NCI-H82 (cell line): ENCODE data around the gene RRP8.
A peak's percentile ranks its signal among the peaks of the same experiment; 100 is the strongest.

Source experiments
- DNase-seq: peaks from one replicate; lab custom pipeline; 2025; lab: John Stamatoyannopoulos, UW

The RRP8 gene

DNA sequence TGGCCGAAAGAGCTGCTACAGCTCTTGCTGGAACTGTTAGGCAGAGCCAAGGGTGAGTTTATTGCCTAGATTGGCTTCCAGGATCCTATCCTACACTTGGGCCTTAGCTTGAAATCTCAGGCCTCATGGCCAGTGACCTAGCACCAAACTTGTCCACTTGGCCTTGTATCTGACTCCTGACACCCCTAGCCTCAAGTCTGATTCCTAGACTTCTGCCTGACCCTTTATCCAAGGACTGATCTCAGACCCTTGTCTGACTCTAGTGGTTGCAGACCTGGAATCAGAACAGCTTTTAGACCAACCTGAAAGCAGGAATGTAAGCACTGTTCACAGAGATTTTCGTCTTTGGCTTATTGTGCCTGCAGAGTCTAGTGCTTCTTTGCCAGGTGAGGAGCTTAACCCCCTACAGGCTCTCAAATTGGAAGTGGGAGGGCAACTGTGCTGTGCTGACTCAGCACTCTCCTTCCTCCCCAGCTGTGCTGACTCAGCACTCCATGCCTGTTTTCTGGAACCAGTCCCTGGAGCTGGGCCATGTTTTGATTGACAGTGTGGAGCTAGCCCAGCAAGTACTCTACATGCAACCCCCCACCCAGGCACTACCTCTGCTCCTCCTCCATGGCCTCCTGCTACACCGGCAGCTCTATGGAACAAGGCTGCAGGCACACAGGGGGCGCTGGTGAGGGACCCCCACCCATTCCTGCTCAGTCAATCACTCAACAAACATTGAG, 35.1 kb downstream of the RRP8 start:
- peak; percentile 26 for DNase-seq

DNA sequence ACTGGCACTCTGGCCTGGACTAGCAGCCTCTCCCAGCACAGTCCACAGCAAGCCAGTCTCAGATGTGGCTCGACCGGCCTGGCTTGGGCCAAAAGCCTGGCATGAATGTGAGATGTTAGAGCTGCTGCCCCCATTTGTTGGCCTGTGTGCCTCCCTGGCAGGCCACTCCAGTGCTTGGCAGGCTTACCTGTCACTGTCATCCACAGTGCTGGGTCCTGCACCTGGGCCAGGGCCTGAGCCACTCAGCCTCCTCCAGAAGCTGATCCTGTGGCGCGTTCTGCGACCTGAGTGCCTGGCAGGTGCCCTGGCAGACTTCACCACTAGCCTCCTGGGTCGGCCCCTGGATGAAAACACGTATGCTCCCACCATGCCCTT, 36.1 kb downstream of the RRP8 start:
- no peak for DNase-seq

DNA sequence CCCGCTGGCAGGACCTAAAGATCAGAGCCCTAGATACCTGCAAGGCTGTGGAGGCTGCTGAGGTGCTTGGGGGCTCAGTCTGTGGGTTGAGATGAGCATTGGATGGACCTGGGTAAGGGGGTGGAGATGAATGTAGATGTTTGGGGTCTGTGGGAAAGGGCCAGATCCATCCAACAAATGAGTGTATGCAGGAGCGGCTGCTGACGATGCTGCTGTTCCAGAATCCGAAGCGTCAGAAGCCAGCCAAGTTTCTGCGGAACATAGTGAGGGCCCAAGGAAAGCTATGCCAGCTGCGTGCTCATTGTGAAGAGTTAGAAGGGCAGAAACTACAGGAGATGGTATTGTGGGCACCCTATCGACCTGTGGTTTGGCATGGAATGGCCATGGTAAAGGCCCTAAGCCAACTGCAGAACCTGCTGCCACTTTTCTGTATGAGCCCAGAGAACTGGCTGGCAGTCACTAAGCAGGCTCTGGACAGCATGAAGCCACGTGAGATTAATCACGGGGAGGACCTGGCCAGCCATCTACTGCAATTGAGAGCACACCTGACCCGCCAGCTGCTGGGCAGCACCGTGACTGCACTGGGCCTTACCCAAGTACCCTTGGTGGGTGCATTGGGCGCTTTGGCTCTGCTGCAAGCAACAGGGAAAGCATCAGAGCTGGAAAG, 36.6 kb downstream of the RRP8 start:
- DNase-seq = no peak

DNA sequence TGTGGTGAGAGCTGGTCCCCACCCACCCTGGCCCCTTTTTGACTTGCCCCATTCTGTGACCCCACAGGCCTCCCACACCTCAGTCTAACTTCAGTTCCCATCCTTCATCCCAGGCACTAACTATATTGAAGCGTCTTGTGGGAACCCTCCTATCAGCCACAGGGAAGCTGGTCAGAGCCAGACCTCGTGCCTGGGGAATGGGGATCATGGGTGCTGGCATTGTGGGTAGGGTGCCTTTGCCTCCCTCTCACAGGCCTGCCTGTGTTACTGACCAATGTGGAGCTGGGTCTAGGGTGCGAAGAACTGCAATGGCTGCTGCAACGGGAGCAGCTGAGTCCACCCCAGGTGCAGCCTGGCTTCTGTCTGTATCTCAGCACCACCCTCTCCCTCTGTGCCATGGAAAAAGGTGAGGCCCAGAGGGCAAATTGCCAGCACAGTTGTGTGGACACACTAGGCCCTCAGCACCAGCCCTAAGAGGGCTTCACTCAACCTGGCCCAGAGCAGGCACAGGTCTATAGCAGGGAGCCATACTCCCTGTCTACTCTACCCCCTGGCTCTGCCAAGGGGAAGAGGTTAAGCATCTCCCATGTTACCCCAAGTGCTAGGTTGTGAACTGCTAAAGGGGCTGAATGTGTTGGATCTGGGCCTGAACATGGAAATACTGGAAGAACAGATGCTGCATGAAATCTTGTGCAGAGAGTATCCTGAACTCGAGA, 37.3 kb downstream of the RRP8 start:
- DNase-seq = no peak

DNA sequence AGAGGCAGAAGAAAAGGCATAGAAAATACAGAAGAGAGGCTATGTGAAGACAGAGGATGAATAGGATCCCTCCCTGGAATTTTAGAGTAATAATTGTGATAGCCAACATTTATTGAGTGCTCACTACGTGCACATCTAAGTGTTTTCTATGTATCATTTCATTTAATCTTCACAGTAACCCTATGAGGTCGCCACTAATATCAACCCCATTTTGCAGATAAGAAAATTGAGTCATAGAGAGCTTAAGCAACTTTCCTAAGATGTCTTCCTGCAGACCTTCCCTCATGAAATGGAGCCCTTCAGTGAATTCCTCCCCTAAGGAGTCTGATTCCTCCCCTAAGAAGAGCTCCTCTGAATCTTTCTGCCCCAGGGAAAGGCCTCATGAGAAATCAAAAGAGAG, 38.1 kb downstream of the RRP8 start:
- DNase-seq = no peak

DNA sequence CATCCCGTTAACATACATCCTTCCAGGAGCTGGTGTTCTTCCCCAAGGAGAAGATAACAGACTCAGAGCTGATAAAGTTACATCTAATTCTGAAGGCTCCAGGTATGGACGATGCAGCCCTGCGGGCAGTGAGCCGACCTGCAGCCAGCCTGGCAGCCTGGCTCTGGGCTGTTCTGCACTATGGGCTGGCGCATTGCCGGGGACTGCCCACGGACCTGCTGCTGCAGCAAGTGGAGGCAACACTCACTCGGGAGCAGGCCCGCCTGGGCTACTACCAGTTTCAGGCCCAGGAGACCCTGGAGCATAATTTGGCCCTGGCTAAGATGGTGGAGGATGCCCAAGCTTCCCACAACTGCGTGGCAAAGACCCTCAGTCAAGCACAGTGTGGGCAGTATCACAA, 39.7 kb downstream of the RRP8 start:
- no peak for DNase-seq

DNA sequence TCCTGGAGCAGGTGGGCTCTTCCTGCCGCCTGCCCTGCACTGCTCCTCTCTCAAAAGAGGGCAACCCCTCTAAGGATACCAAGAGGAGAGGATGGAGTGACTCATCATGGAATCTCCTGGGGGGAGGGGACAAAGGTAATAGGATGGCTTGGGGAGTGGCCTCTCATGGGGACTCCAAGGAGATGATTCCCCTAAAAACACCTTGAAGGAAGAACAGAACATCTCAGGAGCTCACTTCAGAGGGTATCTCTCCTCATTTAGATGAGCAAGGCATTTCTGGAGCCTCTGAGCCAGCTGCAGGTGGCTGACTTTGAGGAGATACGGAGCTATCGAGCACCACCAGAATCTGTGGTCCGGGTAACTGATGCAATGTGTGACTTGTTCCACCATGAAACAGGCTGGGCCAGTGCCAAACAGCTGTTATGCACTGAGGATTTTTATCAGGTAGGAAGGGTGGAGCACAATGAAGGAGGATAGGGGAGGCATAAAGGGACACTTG, 40.2 kb downstream of the RRP8 start:
- DNase-seq = no peak

DNA sequence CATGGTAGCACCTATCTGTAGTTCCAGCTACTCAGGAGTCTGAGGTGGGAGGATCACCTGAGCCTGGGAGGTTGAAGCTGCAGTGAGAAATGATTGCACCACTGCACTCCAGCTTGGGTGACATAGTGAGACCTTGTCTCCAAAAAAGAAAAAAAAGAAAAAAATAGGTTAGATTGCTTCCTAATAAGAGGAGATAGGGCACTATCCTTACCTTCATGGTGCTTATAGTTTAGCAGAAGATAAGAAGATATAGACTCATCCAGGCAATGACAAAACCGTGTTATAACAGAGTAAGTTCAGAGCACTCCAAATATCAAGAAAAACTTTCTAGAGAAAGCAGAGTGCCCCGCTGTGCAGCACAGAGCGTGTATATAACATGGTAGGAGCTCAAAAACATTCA, 42.1 kb downstream of the RRP8 start:
- DNase-seq = no peak

DNA sequence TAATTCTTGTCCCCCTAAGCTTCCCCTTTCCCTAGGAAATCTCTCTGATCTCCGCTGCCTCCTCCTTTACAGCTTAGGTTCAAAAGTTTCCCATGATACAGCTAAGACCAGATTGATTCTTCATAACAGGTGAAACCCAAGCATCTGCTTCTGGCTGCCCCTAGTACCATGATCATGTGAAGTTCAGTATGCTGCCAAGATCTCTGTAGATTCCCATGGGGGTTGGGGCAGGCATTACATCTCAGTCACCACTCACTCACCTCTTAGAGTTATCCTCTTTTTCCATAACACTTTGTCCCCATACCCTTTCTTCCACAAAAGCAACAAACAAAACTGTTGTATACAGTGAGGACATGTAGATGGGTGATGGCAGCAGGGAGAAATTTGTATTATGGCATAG, 44.0 kb downstream of the RRP8 start:
- no peak for DNase-seq

DNA sequence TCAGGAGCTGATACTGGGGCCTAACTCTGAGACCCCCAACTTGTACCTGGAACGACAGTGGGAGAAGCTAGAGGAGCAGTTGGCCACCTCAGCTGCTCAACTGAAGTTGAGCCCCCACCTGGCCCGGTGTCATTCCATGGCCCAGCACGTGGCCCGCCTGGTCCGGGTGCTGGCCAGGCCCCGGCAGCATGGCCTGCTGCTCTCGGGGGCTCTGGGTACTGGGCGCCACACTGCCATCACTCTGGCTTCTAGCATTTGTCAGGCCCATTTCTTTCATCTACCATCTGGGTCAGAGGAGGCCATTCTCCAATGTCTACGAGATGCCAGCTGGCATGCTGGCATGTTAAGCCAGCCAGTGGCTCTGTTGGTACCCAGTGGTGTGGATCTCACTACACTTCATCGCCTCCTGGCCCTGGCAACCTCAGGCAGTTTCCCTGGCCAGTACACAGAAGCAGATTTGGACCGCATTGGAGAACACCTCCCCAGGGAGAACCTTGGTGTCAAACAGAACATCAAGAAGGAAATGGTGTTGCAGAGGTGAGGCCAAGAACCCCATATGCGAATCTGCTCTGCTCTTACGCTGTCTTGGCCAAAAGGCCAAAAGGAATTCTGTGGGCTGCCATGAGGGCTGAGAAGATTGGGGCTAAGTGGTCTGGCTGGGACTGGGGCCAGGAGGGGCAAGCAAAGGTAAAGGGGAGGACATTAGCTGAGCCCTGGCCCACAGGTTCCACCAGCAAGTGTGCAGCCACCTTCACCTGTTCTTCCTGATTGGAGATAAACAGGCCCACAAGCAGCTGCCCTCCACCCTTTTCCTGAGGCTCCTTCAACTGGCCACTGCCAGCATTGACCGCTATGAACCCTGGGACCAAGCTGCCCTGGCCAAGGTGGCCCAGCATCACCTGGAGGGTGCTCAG, 45.4 kb downstream of the RRP8 start:
- no peak for DNase-seq

DNA sequence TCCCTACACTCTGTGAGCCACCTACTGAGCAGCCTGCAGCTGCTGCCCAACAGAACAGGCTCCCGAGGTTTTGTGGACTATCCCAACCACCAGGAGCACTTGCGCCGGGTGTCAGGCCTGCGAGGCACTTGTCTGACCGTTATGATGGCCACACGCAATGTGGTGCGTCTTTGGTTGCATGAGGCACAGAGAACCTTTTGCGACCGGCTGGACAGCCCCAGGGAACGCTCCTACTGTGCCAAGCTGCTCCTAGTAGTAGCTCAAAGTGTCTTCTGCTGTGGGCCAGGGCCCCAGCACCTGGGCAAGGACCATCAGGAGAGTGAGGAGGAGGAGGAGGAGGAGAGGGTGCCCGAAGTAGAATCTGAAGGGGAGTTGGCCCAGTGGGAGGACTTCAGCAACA, 46.4 kb downstream of the RRP8 start:
- DNase-seq = no peak

DNA sequence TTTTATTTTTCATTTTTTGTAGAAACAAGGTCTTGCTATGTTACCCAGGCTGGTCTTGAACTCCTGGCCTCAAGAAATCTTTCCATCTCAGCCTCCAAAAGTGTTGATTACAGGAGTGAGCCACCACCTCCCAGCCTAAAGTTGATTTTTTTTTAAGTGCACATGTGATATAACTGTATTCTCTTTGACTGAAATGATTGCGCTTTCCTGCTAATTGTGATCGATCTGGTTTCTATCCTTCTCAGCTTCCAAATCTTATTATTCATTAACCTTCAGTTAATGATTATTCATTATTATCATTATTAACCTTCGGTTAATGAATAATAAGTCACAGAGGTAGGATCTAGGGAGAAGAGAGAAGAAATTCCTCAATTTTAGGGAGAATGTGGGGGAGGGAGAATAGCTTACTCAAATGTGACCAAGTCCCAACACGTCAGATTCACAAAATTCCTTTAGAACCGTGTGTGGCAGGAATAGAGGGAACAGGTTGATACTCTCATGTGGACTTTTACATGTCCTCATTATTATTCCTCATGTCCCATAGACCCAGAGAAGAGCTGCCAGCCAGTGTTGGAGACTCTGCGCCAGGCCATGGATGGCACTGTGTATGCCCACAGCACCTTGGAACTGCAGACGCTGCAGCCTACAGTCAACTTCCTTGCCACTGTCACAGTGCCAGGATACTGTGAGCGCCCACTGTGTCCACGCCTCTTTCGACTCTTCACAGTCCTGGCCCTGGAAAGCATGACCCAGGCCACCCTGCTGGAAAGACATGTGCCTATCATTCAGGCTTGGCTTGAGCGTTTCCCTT, 47.1 kb downstream of the RRP8 start:
- no peak for DNase-seq

DNA sequence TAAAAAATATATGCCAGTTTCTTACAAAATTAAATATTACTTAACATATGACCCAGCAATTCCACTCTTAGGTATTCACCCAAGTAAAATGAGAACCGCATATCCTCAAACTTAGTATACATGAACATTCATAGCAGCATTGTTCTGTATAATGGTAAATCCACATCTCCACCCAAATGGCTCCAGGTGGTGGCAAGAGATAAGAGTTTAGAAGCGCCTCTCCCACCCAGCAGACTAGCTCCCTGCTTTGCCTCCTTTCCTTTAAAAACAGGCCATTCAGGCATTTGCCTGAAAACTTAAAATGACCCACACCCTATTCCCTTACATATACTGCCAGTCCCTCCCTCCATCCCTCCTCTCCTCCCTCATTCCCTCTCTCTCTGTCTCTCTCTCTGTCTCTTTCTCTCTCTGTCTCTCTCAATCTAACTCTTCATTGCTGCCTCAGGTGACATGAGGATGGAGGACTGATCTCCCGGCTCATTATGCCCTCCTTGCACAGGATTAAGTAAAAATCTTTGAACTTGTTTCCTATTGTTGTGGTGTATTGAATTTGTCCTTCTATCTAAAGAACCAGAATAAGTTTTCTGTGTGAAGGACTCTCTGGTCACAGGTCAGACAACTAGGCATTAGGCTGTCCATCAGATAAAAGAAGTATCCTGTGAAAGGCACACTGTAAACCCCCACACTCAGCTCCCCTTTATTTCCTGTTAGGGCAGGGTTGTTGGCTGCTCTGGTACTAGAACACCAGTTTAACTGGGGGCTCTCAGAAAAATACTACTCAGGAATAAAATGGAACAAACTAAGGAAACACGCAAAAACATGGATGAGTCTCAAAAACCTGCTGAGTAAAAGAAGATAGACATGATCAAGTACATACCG, 48.3 kb downstream of the RRP8 start:
- no peak for DNase-seq

DNA sequence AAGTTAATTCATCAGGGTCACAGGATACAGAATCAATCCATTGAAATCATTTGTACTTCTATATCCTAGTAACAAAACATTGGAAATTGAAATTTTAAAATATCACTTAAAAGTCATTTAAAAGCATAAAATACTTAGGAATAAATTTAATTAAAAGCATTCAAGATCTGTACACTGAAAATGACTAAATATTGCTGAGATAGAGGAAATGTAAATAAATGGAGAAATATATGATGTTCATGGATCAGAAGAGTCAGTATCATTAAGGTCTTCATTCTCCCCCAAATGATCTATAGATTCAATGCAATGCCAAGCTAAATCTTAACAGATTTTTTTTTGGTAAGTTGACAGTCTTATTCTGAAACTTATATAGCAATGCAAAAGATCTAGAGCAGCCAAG, 49.8 kb downstream of the RRP8 start:
- DNase-seq = no peak

DNA sequence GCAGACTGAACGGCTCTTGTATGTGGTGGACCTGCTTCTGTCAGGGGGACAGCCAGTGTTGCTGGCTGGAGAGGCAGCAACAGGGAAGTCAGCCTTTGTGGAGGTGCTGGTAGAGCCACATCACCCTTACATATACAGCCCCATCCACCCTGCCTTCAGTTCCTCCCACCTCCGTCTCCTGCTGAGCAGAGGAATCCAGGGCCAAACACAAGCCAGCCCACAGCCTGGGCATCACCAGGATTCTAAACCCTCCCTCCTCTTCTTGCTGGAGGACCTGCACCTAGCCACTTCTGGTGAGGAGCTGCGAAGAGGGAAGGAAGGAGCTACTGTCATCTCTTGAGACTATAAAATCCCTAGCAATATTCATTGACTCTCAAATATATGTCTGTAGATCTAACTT, 54.8 kb downstream of the RRP8 start:
- no peak for DNase-seq

DNA sequence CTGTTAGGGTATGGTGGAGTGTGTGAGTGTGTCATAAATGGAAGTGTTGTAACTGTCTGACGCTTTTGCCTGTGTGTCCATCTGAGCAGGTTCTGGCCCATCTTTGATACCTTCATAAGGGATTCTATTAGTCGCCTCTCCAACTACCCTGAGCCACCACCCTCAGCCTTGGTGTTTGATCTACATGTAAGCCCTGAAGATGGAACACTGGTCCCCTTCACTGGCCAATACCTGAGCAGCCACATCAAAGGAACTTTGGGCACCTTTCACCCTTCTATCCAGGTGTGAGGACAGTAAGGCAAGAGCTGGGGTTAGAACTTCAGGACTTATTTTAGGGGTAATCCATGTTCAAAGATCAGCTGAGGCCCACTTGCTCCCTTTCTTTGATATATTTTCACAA, 55.3 kb downstream of the RRP8 start:
- no peak for DNase-seq

DNA sequence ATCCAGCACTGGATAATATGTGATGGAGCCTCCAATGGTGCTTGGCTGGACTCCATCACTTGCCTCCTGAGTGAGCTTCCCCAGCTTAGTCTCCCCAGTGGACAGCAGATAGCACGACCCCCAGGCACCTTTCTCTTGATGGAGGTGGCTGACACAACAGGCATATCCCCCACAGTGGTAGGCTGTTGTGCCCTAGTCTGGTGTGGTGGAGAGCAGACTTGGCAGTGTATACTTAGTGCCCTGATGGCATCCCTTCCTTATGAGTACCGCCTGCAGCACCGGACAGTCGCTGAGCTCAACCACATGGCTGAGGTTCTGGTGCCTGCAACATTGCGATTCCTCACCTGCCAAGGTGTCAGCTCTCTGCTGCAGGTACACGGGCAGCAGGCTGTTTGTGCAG, 56.2 kb downstream of the RRP8 start:
- no peak for DNase-seq

DNA sequence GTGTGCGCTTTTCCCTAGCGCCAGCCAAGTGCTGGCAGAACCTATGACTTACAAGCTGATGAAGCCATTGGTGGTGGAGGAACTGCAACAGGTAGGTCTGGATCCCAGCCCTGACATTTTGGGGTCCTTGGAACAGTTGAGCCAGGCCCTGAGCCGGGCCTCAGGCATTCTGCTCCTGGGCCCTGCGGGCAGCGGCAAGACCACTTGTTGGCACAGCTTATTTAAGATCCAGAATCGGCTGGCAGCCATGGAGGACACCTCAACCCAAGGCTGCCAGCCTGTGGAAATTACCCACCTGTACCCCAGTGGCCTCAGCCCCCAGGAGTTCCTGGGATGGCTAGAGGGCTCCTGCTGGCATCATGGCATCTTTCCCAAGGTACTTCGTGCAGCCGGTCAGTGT, 56.7 kb downstream of the RRP8 start:
- no peak for DNase-seq

DNA sequence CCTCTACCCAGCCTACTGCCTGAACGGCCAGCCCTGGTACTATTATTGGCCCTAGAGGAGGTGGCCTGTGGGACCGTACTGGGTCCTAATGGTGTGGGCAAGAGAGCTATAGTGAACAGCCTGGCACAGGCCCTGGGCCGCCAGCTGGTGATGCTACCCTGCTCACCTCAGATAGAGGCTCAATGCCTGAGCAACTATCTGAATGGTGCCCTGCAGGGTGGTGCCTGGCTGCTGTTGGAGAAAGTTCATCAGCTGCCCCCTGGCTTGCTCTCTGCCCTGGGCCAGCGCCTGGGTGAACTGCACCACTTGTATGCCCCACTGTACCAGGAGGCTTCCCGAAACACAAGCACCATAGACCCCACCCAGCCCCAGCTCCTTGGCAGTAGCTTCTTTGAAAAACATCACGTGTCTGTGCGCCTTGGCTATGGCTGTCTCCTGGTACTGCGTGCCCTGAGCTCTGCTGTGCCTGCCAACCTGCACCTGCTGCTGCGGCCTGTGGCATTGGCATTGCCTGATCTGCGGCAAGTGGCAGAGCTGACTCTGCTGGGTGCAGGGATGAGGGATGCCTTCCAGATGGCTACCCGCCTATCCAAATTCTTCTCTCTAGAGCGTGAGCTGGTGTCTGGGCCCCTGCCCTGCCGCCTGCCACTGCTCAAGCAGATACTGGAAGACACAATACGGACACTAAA, 57.4 kb downstream of the RRP8 start:
- DNase-seq = no peak
